RWPE2 (cell line): ENCODE results near the gene HECW1.

Source experiments
- ATAC-seq: fragments of 200-7000 bp; cut with Tn5 transposase; 3 replicates; pipeline ENCODE4 v1.9.1; 2021; ENCODE audit warnings: low read depth
- DNase-seq: peaks from one replicate; pipeline ENCODE4 v3.0.0-alpha.2; 2020; ENCODE audit warnings: low spot score
- H3K27ac ChIP-seq: fragments of 450-650 bp; 2 replicates; pipeline ENCODE4 v1.5.1; 2017; ENCODE audit warnings: mild to moderate bottlenecking; ENCODE audit not compliant: poor library complexity, severe bottlenecking
- H3K27me3 ChIP-seq: fragments of 250-450 bp; sonication (Bioruptor Pico); 2 replicates; pipeline ENCODE4 v1.5.1; 2021; ENCODE audit warnings: mild to moderate bottlenecking, moderate library complexity; ENCODE audit not compliant: insufficient read depth, poor library complexity, severe bottlenecking
- H3K36me3 ChIP-seq: fragments of 250-450 bp; sonication (Bioruptor Pico); 2 replicates; pipeline ENCODE4 v1.5.1; 2020; ENCODE audit warnings: low read depth, mild to moderate bottlenecking, moderate library complexity
- H3K4me1 ChIP-seq: fragments of 250-450 bp; sonication (Bioruptor Pico); 2 replicates; pipeline ENCODE4 v1.5.1; 2021; ENCODE audit warnings: mild to moderate bottlenecking, moderate library complexity; ENCODE audit not compliant: insufficient read depth, poor library complexity, severe bottlenecking
- H3K4me3 ChIP-seq: fragments of 250-450 bp; sonication (Bioruptor Pico); 2 replicates; pipeline ENCODE4 v1.5.1; 2021; ENCODE audit warnings: mild to moderate bottlenecking, moderate library complexity; ENCODE audit not compliant: severe bottlenecking
- H3K9me3 ChIP-seq: fragments of 250-450 bp; sonication (Bioruptor Pico); 2 replicates; pipeline ENCODE4 v1.5.1; 2021; ENCODE audit warnings: mild to moderate bottlenecking, moderate library complexity; ENCODE audit not compliant: severe bottlenecking
- CTCF ChIP-seq: fragments of 450-650 bp; IDR thresholded peaks from one replicate; pipeline ENCODE4 v1.5.1; 2017; ENCODE audit warnings: mild to moderate bottlenecking, moderate library complexity; ENCODE audit not compliant: poor library complexity, severe bottlenecking

Gene HECW1

GRCh38 chr7:43139137-43139536 lies 26.7 kb downstream of the HECW1 start:
- no peak overlapping the region for H3K27ac ChIP-seq
- ATAC-seq (no peak), DNase-seq (no peak)
- H3K27me3 ChIP-seq, result no peaks in the 10 kb centered on the region
- peaks cover 7% of the 10 kb centered on the region for H3K4me1 ChIP-seq
- TF ChIP-seq CTCF, result no peak
- no peak overlapping the region for H3K4me3 ChIP-seq
- no peaks in the 10 kb centered on the region for H3K36me3 ChIP-seq
- H3K9me3 ChIP-seq, result no peaks in the 10 kb centered on the region

- Histone ChIP-seq H3K4me3 (no peak overlapping the region), H3K27ac (no peak overlapping the region)
- no peak for TF ChIP-seq CTCF
These were observed 27.7 kb downstream of the HECW1 start for GRCh38 chr7:43140186-43140585.

GRCh38 chr7:43141091-43141490 lies 28.6 kb downstream of the HECW1 start:
- TF ChIP-seq CTCF, result no peak
- H3K27ac ChIP-seq, result no peak overlapping the region
- H3K27me3 ChIP-seq, result no peaks in the 10 kb centered on the region
- DNase-seq, result no peak
- no peaks in the 10 kb centered on the region for H3K36me3 ChIP-seq
- no peak for ATAC-seq
- no peaks in the 10 kb centered on the region for H3K9me3 ChIP-seq
- H3K4me1 ChIP-seq, result peaks cover 13% of the 10 kb centered on the region
- no peak overlapping the region for H3K4me3 ChIP-seq

More at GRCh38 chr7:43140186-43140585, 27.7 kb downstream of the HECW1 start:
- Histone ChIP-seq H3K9me3 (no peaks in the 10 kb centered on the region), H3K36me3 (no peaks in the 10 kb centered on the region), H3K27me3 (no peaks in the 10 kb centered on the region), H3K4me1 (peaks cover 13% of the 10 kb centered on the region)
- DNase-seq, result no peak
- ATAC-seq, result no peak

GRCh38 chr7:43142703-43143102 lies 30.3 kb downstream of the HECW1 start:
- ATAC-seq, result no peak
- Histone ChIP-seq H3K4me1 (peaks cover 13% of the 10 kb centered on the region), H3K27me3 (no peaks in the 10 kb centered on the region), H3K36me3 (no peaks in the 10 kb centered on the region), H3K4me3 (no peak overlapping the region), H3K27ac (no peak overlapping the region), H3K9me3 (no peaks in the 10 kb centered on the region)
- TF ChIP-seq CTCF, result no peak
- no peak for DNase-seq

- ATAC-seq, result peak; percentile 79
- TF ChIP-seq CTCF, result no peak
These were observed 31.6 kb downstream of the HECW1 start for GRCh38 chr7:43143918-43144589.

More at GRCh38 chr7:43143918-43144589, 31.6 kb downstream of the HECW1 start:
- Histone ChIP-seq H3K27ac (peak overlapping the region; percentile 25), H3K4me3 (no peak overlapping the region), H3K27me3 (no peaks in the 10 kb centered on the region), H3K4me1 (peaks cover 25% of the 10 kb centered on the region), H3K9me3 (no peaks in the 10 kb centered on the region), H3K36me3 (no peaks in the 10 kb centered on the region)
- no peak for DNase-seq
